Neural progenitor cell (in vitro differentiated cells): ENCODE measurements around the gene FERMT3. TPM values are rescaled to one million over a fixed set of nuclear protein-coding genes. Genes with fewer than 3 reads are reported as not detected.

Experiments used
- DNase-seq: peaks from one replicate; pipeline ENCODE4 v3.0.0-alpha.2; 2016; ENCODE audit warnings: low spot score
- H2AFZ ChIP-seq: fragments of 200-600 bp; sonication (generic); replicated peaks from 2 replicates; pipeline ENCODE4 v1.6.1; 2016; ENCODE audit warnings: antibody characterized with exemption
- H3F3A ChIP-seq: fragments of 200-600 bp; sonication (generic); 2 replicates; pipeline ENCODE4 v1.6.1; 2016; ENCODE audit warnings: antibody characterized with exemption, low read depth
- H3K27ac ChIP-seq: fragments of 200-600 bp; sonication (generic); 2 replicates; pipeline ENCODE4 v1.5.1; 2016; ENCODE audit warnings: mild to moderate bottlenecking
- H3K27me3 ChIP-seq: fragments of 200-600 bp; sonication (generic); 2 replicates; pipeline ENCODE4 v1.6.1; 2016; ENCODE audit warnings: mild to moderate bottlenecking, moderate library complexity
- H3K36me3 ChIP-seq: fragments of 200-600 bp; sonication (generic); 2 replicates; pipeline ENCODE4 v1.5.1; 2016
- H3K4me1 ChIP-seq: fragments of 200-600 bp; sonication (generic); 2 replicates; pipeline ENCODE4 v1.6.1; 2016; ENCODE audit warnings: mixed run types
- H3K4me2 ChIP-seq: fragments of 200-600 bp; sonication (generic); 2 replicates; pipeline ENCODE4 v1.6.1; 2016
- H3K4me3 ChIP-seq: fragments of 200-600 bp; sonication (generic); 2 replicates; pipeline ENCODE4 v1.5.1; 2016
- H3K79me2 ChIP-seq: fragments of 200-600 bp; sonication (generic); 2 replicates; pipeline ENCODE4 v1.6.1; 2016; ENCODE audit warnings: low read depth
- H3K9ac ChIP-seq: fragments of 200-600 bp; sonication (generic); 2 replicates; pipeline ENCODE4 v1.6.1; 2016
- H3K9me3 ChIP-seq: fragments of 200-600 bp; sonication (generic); 2 replicates; pipeline ENCODE4 v1.5.1; 2016; ENCODE audit warnings: low read depth
- H4K20me1 ChIP-seq: fragments of 200-600 bp; sonication (generic); 2 replicates; pipeline ENCODE4 v1.6.1; 2016; ENCODE audit warnings: low read depth
- H3K27ac Mint-ChIP-seq: 3 replicates; pipeline ENCODE4 v1.8.0; 2021; ENCODE audit warnings: mixed read lengths
- H3K27me3 Mint-ChIP-seq: 2 replicates; pipeline ENCODE4 v1.8.0; 2022; ENCODE audit warnings: low read depth, mild to moderate bottlenecking, inconsistent platforms, moderate library complexity, mixed read lengths; ENCODE audit not compliant: insufficient read depth
- H3K36me3 Mint-ChIP-seq: 3 replicates; pipeline ENCODE4 v1.8.0; 2021; ENCODE audit warnings: mixed read lengths
- H3K4me1 Mint-ChIP-seq: 3 replicates; pipeline ENCODE4 v1.8.0; 2021; ENCODE audit warnings: mixed read lengths
- H3K4me3 Mint-ChIP-seq: 3 replicates; pipeline ENCODE4 v1.8.0; 2021; ENCODE audit warnings: mild to moderate bottlenecking, moderate library complexity, mixed read lengths
- H3K9me3 Mint-ChIP-seq: 3 replicates; pipeline ENCODE4 v1.8.0; 2020; ENCODE audit warnings: mixed read lengths
- CTCF ChIP-seq: fragments of 200-600 bp; sonication (generic); IDR thresholded peaks from 2 replicates; pipeline ENCODE4 v1.5.1; 2017; ENCODE audit warnings: antibody characterized with exemption, mild to moderate bottlenecking
- EZH2 ChIP-seq: fragments of 200-600 bp; sonication (generic); IDR thresholded peaks from 2 replicates; pipeline ENCODE4 v1.6.1; 2017; ENCODE audit warnings: antibody characterized with exemption, mild to moderate bottlenecking, moderate library complexity
- EZH2phosphoT487 ChIP-seq: fragments of 200-600 bp; sonication (generic); IDR thresholded peaks from 2 replicates; pipeline ENCODE4 v1.6.1; 2017; ENCODE audit warnings: antibody characterized with exemption
- total RNA-seq: library from RNA; depleted of rRNA; stranded (reverse); fragments of >200 nt; gene quantifications from 2 replicates; pipeline ENCODE4 v1.2.3, GENCODE V29; 2015; ENCODE audit warnings: low replicate concordance

The FERMT3 gene
- total RNA-seq, 1 donor from 2014 or later = not detected

GRCh38 chr11:64261556-64262080 is 55.1 kb downstream of the FERMT3 start:
- no peak for DNase-seq
- peaks cover 3% of the 10 kb centered on the region for H3K4me1 Mint-ChIP-seq
- H3K4me3 ChIP-seq = no peak overlapping the region
- no peaks in the 10 kb centered on the region for H3K9me3 ChIP-seq
- H3K36me3 ChIP-seq = no peaks in the 10 kb centered on the region
- H3K9ac ChIP-seq = no peak overlapping the region
- peaks cover 21% of the 10 kb centered on the region for H3K36me3 Mint-ChIP-seq
- H3K9me3 Mint-ChIP-seq = no peaks in the 10 kb centered on the region
- H3K27me3 Mint-ChIP-seq = peaks cover 12% of the 10 kb centered on the region
- H3K27ac ChIP-seq = no peak overlapping the region
- no peaks in the 10 kb centered on the region for H3F3A ChIP-seq
- no peak overlapping the region for H3K27ac Mint-ChIP-seq
- H3K4me2 ChIP-seq = no peak overlapping the region
- H3K27me3 ChIP-seq = no peaks in the 10 kb centered on the region
- H2AFZ ChIP-seq = no peak overlapping the region
- H3K4me1 ChIP-seq = no peaks in the 10 kb centered on the region
- H4K20me1 ChIP-seq = no peaks in the 10 kb centered on the region
- no peak for TF ChIP-seq EZH2phosphoT487
- no peak for TF ChIP-seq EZH2
- TF ChIP-seq CTCF = no peak
- H3K4me3 Mint-ChIP-seq = no peak overlapping the region
- H3K79me2 ChIP-seq = no peaks in the 10 kb centered on the region

- H3K4me3 Mint-ChIP-seq = no peak overlapping the region
- H3K4me1 ChIP-seq = no peaks in the 10 kb centered on the region
- H3K4me2 ChIP-seq = no peak overlapping the region
- no peaks in the 10 kb centered on the region for H4K20me1 ChIP-seq
- H3K4me1 Mint-ChIP-seq = peaks cover 3% of the 10 kb centered on the region
- no peaks in the 10 kb centered on the region for H3K36me3 ChIP-seq
- peaks cover 12% of the 10 kb centered on the region for H3K27me3 Mint-ChIP-seq
- H3F3A ChIP-seq = no peaks in the 10 kb centered on the region
- no peak for TF ChIP-seq CTCF
- TF ChIP-seq EZH2phosphoT487 = no peak
- no peak for TF ChIP-seq EZH2
- H3K79me2 ChIP-seq = no peaks in the 10 kb centered on the region
- H3K9me3 ChIP-seq = no peaks in the 10 kb centered on the region
- H3K36me3 Mint-ChIP-seq = peaks cover 21% of the 10 kb centered on the region
- no peak overlapping the region for H2AFZ ChIP-seq
- H3K27ac ChIP-seq = no peak overlapping the region
- no peak for DNase-seq
- no peaks in the 10 kb centered on the region for H3K9me3 Mint-ChIP-seq
- H3K27ac Mint-ChIP-seq = peak overlapping the region; percentile 46
- H3K27me3 ChIP-seq = no peaks in the 10 kb centered on the region
- H3K9ac ChIP-seq = no peak overlapping the region
- H3K4me3 ChIP-seq = no peak overlapping the region
These were observed 55.9 kb downstream of the FERMT3 start for GRCh38 chr11:64262271-64263002.

GRCh38 chr11:64263021-64263946 is 56.8 kb downstream of the FERMT3 start:
- H3K4me1 Mint-ChIP-seq = peaks cover 11% of the 10 kb centered on the region
- peak; percentile 61 for DNase-seq
- H3K27ac ChIP-seq = no peak overlapping the region

More at GRCh38 chr11:64263021-64263946, 56.8 kb downstream of the FERMT3 start:
- Histone ChIP-seq H3K4me2 (no peak overlapping the region), H4K20me1 (no peaks in the 10 kb centered on the region), H3K27me3 (no peaks in the 10 kb centered on the region), H2AFZ (no peak overlapping the region), H3K4me3 (no peak overlapping the region), H3K9me3 (no peaks in the 10 kb centered on the region), H3K79me2 (no peaks in the 10 kb centered on the region), H3K4me1 (no peaks in the 10 kb centered on the region), H3K9ac (peak overlapping the region; percentile 38), H3F3A (peaks cover 6% of the 10 kb centered on the region), H3K36me3 (no peaks in the 10 kb centered on the region)
- H3K36me3 Mint-ChIP-seq = peaks cover 18% of the 10 kb centered on the region
- peak overlapping the region; percentile 69 for H3K27ac Mint-ChIP-seq
- peaks cover 9% of the 10 kb centered on the region for H3K27me3 Mint-ChIP-seq
- TF ChIP-seq CTCF (peak; percentile 13), EZH2phosphoT487 (no peak), EZH2 (no peak)
- peak overlapping the region; percentile 67 for H3K4me3 Mint-ChIP-seq
- H3K9me3 Mint-ChIP-seq = no peaks in the 10 kb centered on the region
